Peyer's patch (tissue), 4 donors: ENCODE results near the gene CCDC149. TPM values are rescaled to one million over a fixed set of nuclear protein-coding genes. Genes with fewer than 3 reads are reported as not detected.

Experiments
- DNase-seq, 3 donors: peaks; one replicate each; pipeline ENCODE4 v3.0.0-alpha.2; 2017 to 2019
- H3K27ac ChIP-seq, 4 donors: fragments of 200-600 bp; sonication (generic); one replicate each; pipeline ENCODE4 v1.5.1; 2016 to 2019
- H3K27me3 ChIP-seq, 2 donors: fragments of 200-600 bp; sonication (generic); one replicate each; pipeline ENCODE4 v1.5.1; 2019
- H3K36me3 ChIP-seq, 3 donors: fragments of 200-600 bp; sonication (generic); one replicate each; pipeline ENCODE4 v1.5.1; 2016 to 2019
- H3K4me1 ChIP-seq, 4 donors: fragments of 200-600 bp; sonication (generic); one replicate each; pipeline ENCODE4 v1.5.1; 2016 to 2019
- H3K4me3 ChIP-seq, 4 donors: fragments of 200-600 bp; sonication (generic); 1 replicate in 3 of 4; 2 replicates in 1 of 4; pipeline ENCODE4 v1.5.1; 2016 to 2019; ENCODE audit warnings: mild to moderate bottlenecking in 1 of 4
- H3K9me3 ChIP-seq, 4 donors: fragments of 200-600 bp; sonication (generic); one replicate each; pipeline ENCODE4 v1.5.1; 2016 to 2019; ENCODE audit warnings: mild to moderate bottlenecking in 1 of 4
- CTCF ChIP-seq, 6 experiments: fragments of 450-650 bp in 4 of 6; fragments of 200-600 bp in 2 of 6; sonication (generic) in 1 of 6; IDR thresholded peaks; one replicate each; pipeline ENCODE4 v1.5.1; 2017 to 2019; ENCODE audit warnings: antibody characterized with exemption in 6 of 6, mild to moderate bottlenecking in 3 of 6, moderate library complexity in 1 of 6
- POLR2A ChIP-seq, 2 donors: fragments of 450-650 bp; IDR thresholded peaks; one replicate each; pipeline ENCODE4 v1.5.1; 2017; ENCODE audit warnings: antibody characterized with exemption in 2 of 2, mild to moderate bottlenecking in 2 of 2, moderate library complexity in 2 of 2
- total RNA-seq, 4 donors: library from RNA; depleted of rRNA; stranded (reverse); fragments of >200 nt; gene quantifications; one replicate each; pipeline ENCODE4 v1.1.0, GENCODE V29; 2016

Gene CCDC149
- total RNA-seq, 4 donors from 2014 or later, result 4.2 to 32.2 (median 6.4) TPM

- H3K27ac ChIP-seq, result peak overlapping the region in 1 of 4 donors; percentile 29
Measured at GRCh38 chr4:24780936-24781495, 131.8 kb downstream of the CCDC149 start.

GRCh38 chr4:24778464-24779225, 134.2 kb downstream of the CCDC149 start:
- Histone ChIP-seq H3K27me3 (no peaks in the 10 kb centered on the region), H3K4me1 (no peaks in the 10 kb centered on the region), H3K27ac (no peak overlapping the region), H3K36me3 (no peaks in the 10 kb centered on the region), H3K9me3 (no peaks in the 10 kb centered on the region), H3K4me3 (no peak overlapping the region)
- TF ChIP-seq POLR2A (IDR thresholded peaks at IDR 0.05) (no peak), CTCF (IDR thresholded peaks at IDR 0.05) (no peak)
- peak in 1 of 3 donors; percentile 52 for DNase-seq

More at GRCh38 chr4:24780936-24781495, 131.8 kb downstream of the CCDC149 start:
- H3K9me3 ChIP-seq, result no peaks in the 10 kb centered on the region
- no peak for TF ChIP-seq POLR2A (IDR thresholded peaks at IDR 0.05)
- no peak for TF ChIP-seq CTCF (IDR thresholded peaks at IDR 0.05)
- no peak overlapping the region for H3K4me3 ChIP-seq
- no peaks in the 10 kb centered on the region for H3K27me3 ChIP-seq
- H3K4me1 ChIP-seq, result no peaks in the 10 kb centered on the region
- no peaks in the 10 kb centered on the region for H3K36me3 ChIP-seq
- DNase-seq, result no peak

GRCh38 chr4:24777536-24778463, 135.0 kb downstream of the CCDC149 start:
- Histone ChIP-seq H3K9me3 (no peaks in the 10 kb centered on the region), H3K4me3 (no peak overlapping the region), H3K4me1 (no peaks in the 10 kb centered on the region), H3K27ac (no peak overlapping the region), H3K36me3 (no peaks in the 10 kb centered on the region), H3K27me3 (no peaks in the 10 kb centered on the region)
- TF ChIP-seq CTCF (IDR thresholded peaks at IDR 0.05) (no peak), POLR2A (IDR thresholded peaks at IDR 0.05) (no peak)
- DNase-seq, result no peak

GRCh38 chr4:24775750-24776149, 137.1 kb downstream of the CCDC149 start:
- Histone ChIP-seq H3K27me3 (no peaks in the 10 kb centered on the region), H3K4me3 (no peak overlapping the region), H3K9me3 (no peaks in the 10 kb centered on the region), H3K4me1 (no peaks in the 10 kb centered on the region), H3K27ac (no peak overlapping the region), H3K36me3 (no peaks in the 10 kb centered on the region)
- no peak for TF ChIP-seq POLR2A (IDR thresholded peaks at IDR 0.05)
- TF ChIP-seq CTCF (IDR thresholded peaks at IDR 0.05), result no peak
- DNase-seq, result no peak

GRCh38 chr4:24775032-24775605, 137.7 kb downstream of the CCDC149 start:
- H3K9me3 ChIP-seq, result no peaks in the 10 kb centered on the region
- no peaks in the 10 kb centered on the region for H3K27me3 ChIP-seq
- no peak overlapping the region for H3K27ac ChIP-seq
- H3K4me1 ChIP-seq, result no peaks in the 10 kb centered on the region
- no peak for DNase-seq
- H3K4me3 ChIP-seq, result no peak overlapping the region
- H3K36me3 ChIP-seq, result no peaks in the 10 kb centered on the region
- TF ChIP-seq POLR2A (IDR thresholded peaks at IDR 0.05) (no peak), CTCF (IDR thresholded peaks at IDR 0.05) (no peak)
